GM23338 (cell line): ENCODE results near the gene SEMA4D.

Source experiments
- CREB1 ChIP-seq: fragments of 250-450 bp; sonication (Bioruptor Pico); IDR thresholded peaks from 2 replicates; pipeline ENCODE4 v1.5.0; 2020; ENCODE audit warnings: low read depth, mild to moderate bottlenecking, moderate library complexity
- EZH2 ChIP-seq: fragments of 200-600 bp; sonication (generic); IDR thresholded peaks from one replicate; pipeline ENCODE4 v1.8.0; 2017; ENCODE audit warnings: antibody characterized with exemption, mild to moderate bottlenecking, low read depth; ENCODE audit not compliant: unreplicated experiment
- JUNB ChIP-seq: IDR thresholded peaks from one replicate; pipeline ENCODE4 v1.6.1; 2016; ENCODE audit warnings: antibody characterized with exemption; ENCODE audit not compliant: unreplicated experiment
- POLR2AphosphoS5 ChIP-seq: IDR thresholded peaks from 2 replicates; pipeline ENCODE4 v1.6.1; 2016; ENCODE audit warnings: antibody characterized with exemption, low read depth
- ZNF114 ChIP-seq: fragments of 250-450 bp; sonication (Bioruptor Pico); IDR thresholded peaks from 2 replicates; pipeline ENCODE4 v1.5.0; 2020; ENCODE audit warnings: mild to moderate bottlenecking, moderate library complexity
- TF ChIP-seq, protein P1 (sequence below), 2 experiments: fragments of 200-600 bp in 1 of 2; sonication (generic) in 1 of 2; conservative IDR thresholded peaks; 2 replicates each; pipeline versions ENCODE4 v1.5.1 to v1.6.1; 2016 to 2017; ENCODE audit warnings: antibody characterized with exemption in 2 of 2, low read depth in 2 of 2, mild to moderate bottlenecking in 2 of 2, moderate library complexity in 1 of 2
- TF ChIP-seq, protein P2 (sequence below): IDR thresholded peaks from 2 replicates; pipeline ENCODE4 v1.6.1; 2016; ENCODE audit warnings: antibody characterized with exemption

DNA sequence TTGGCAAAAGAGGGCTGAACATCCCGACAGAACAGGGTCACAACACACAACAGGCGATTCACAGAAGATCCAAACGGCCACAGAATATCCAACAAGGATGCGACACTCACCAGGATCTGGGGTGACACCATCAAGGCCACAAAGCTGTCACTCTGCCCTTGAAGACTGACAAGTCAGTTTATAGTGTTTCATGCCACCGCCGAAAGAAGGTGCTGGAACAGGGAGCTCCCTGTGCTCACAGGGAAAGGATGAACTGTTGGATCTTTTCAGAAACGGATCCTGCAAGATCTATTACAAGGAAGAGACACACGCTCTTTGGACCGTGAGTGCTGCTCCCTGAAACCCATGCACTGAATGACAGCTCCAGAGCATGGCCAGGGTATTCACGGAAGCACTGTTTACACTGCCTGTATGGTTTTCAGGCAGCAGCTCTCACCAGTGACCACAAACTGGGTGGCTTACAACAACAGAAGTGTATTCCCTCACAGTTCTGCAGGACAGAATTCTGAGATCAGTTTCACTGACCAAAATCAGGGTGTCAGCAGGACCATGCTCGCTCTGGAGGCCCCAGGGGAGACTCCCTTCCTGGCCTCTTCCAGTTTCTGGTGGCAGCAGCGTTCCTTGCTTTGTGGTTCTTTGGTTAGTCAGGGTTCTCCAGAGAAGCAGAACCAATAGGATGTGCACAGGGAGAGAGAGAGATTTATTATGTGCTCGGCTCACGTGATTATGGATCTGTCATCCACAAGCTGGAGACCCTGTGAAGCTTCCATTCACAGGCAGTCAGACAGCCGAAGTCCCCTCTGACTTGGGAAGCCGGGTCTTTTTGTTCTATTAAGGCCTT, 52.8 kb downstream of the SEMA4D start:
- TF ChIP-seq, protein P1, sequence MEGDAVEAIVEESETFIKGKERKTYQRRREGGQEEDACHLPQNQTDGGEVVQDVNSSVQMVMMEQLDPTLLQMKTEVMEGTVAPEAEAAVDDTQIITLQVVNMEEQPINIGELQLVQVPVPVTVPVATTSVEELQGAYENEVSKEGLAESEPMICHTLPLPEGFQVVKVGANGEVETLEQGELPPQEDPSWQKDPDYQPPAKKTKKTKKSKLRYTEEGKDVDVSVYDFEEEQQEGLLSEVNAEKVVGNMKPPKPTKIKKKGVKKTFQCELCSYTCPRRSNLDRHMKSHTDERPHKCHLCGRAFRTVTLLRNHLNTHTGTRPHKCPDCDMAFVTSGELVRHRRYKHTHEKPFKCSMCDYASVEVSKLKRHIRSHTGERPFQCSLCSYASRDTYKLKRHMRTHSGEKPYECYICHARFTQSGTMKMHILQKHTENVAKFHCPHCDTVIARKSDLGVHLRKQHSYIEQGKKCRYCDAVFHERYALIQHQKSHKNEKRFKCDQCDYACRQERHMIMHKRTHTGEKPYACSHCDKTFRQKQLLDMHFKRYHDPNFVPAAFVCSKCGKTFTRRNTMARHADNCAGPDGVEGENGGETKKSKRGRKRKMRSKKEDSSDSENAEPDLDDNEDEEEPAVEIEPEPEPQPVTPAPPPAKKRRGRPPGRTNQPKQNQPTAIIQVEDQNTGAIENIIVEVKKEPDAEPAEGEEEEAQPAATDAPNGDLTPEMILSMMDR (conservative IDR thresholded peaks at IDR 0.05; ENCODE audit: low read depth in 2 of 2), result no peak
- no peak for TF ChIP-seq CREB1 (CRISPR knock-in tag)
- no peak for TF ChIP-seq JUNB
- no peak for TF ChIP-seq POLR2AphosphoS5
- TF ChIP-seq, protein P2, sequence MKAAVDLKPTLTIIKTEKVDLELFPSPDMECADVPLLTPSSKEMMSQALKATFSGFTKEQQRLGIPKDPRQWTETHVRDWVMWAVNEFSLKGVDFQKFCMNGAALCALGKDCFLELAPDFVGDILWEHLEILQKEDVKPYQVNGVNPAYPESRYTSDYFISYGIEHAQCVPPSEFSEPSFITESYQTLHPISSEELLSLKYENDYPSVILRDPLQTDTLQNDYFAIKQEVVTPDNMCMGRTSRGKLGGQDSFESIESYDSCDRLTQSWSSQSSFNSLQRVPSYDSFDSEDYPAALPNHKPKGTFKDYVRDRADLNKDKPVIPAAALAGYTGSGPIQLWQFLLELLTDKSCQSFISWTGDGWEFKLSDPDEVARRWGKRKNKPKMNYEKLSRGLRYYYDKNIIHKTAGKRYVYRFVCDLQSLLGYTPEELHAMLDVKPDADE, result no peak
- no peak for TF ChIP-seq EZH2
- no peak for TF ChIP-seq ZNF114
